Activated T-cell treated with anti-CD3 and anti-CD28 coated beads, Interleukin-2, amount 50 U/mL, for 4 hours (primary cell): ENCODE data around the gene GLT1D1. TPM values are rescaled to one million over a fixed set of nuclear protein-coding genes. Genes with fewer than 3 reads are reported as not detected.
"Not testable (repeated sequence)": the region's sequence is repeated elsewhere in the genome, so short reads cannot be mapped to it uniquely, and the experiment has no call there.

Experiments
- ATAC-seq, 2 donors: fragments of 200-7000 bp; cut with Tn5 transposase; one replicate each; pipeline ENCODE4 v1.10.0; 2021
- DNase-seq: peaks from one replicate; pipeline ENCODE4 v3.0.0-alpha.2; 2020
- H3K27me3 Mint-ChIP-seq: one replicate; pipeline ENCODE4 v1.8.0; 2021; ENCODE audit warnings: low read depth, mixed read lengths
- H3K36me3 Mint-ChIP-seq: one replicate; pipeline ENCODE4 v1.8.0; 2022; ENCODE audit warnings: mixed read lengths; ENCODE audit not compliant: insufficient read depth
- H3K4me1 Mint-ChIP-seq: one replicate; pipeline ENCODE4 v1.8.0; 2021; ENCODE audit warnings: low read depth, mixed read lengths
- H3K4me3 Mint-ChIP-seq: one replicate; pipeline ENCODE4 v1.8.0; 2021; ENCODE audit warnings: mild to moderate bottlenecking, moderate library complexity, mixed read lengths
- H3K9me3 Mint-ChIP-seq: one replicate; pipeline ENCODE4 v1.8.0; 2021; ENCODE audit warnings: mixed read lengths
- total RNA-seq, 3 donors: library from RNA; stranded (reverse); gene quantifications; one replicate each; pipeline ENCODE4 v1.2.1, GENCODE V29; 2021

The GLT1D1 gene
- total RNA-seq, result under 1 TPM; 0.08 to 0.18 (median 0.15) TPM

GRCh38 chr12:128852885-128853599, at the start of gene GLT1D1:
TSS of gene GLT1D1 (plus strand) at chr12:128853478. CDS start at chr12:128853582, 104 bp downstream.
- H3K9me3 Mint-ChIP-seq, result no peaks in the 10 kb centered on the region

GRCh38 chr12:128803788-128804187, 49.5 kb upstream of the GLT1D1 start:
- peaks cover 7% of the 10 kb centered on the region for H3K4me1 Mint-ChIP-seq
- no peaks in the 10 kb centered on the region for H3K9me3 Mint-ChIP-seq
- no peak for ATAC-seq

More at GRCh38 chr12:128852885-128853599, at the start of gene GLT1D1:
- Mint-ChIP-seq H3K36me3 (no peaks in the 10 kb centered on the region), H3K4me3 (no peak within 1 kb of the TSS), H3K27me3 (peaks cover 33% of the 10 kb centered on the region), H3K4me1 (no peaks in the 10 kb centered on the region)
- DNase-seq (no peak), ATAC-seq (peak in 1 of 2 donors; percentile 14)

GRCh38 chr12:128804762-128805161, 48.5 kb upstream of the GLT1D1 start:
- DNase-seq (no peak), ATAC-seq (no peak)
- Mint-ChIP-seq H3K4me3 (no peak overlapping the region), H3K27me3 (no peaks in the 10 kb centered on the region), H3K4me1 (peaks cover 9% of the 10 kb centered on the region), H3K9me3 (no peaks in the 10 kb centered on the region), H3K36me3 (peaks cover 57% of the 10 kb centered on the region)

More at GRCh38 chr12:128803788-128804187, 49.5 kb upstream of the GLT1D1 start:
- Mint-ChIP-seq H3K27me3 (no peaks in the 10 kb centered on the region), H3K4me3 (no peak overlapping the region), H3K36me3 (peaks cover 62% of the 10 kb centered on the region)
- DNase-seq, result no peak

- not testable (repeated sequence) for H3K9me3 Mint-ChIP-seq, ATAC-seq, DNase-seq, H3K27me3 Mint-ChIP-seq, H3K4me3 Mint-ChIP-seq
- Mint-ChIP-seq H3K36me3 (peaks cover 56% of the 10 kb centered on the region), H3K4me1 (peaks cover 15% of the 10 kb centered on the region)
These were observed 47.9 kb upstream of the GLT1D1 start for GRCh38 chr12:128805406-128805805.

GRCh38 chr12:128806573-128806972, 46.7 kb upstream of the GLT1D1 start:
- Mint-ChIP-seq H3K27me3 (no peaks in the 10 kb centered on the region), H3K36me3 (peaks cover 48% of the 10 kb centered on the region), H3K4me1 (peaks cover 24% of the 10 kb centered on the region), H3K9me3 (no peaks in the 10 kb centered on the region), H3K4me3 (no peak overlapping the region)
- DNase-seq, result no peak
- no peak for ATAC-seq

GRCh38 chr12:128807161-128807724, 46.0 kb upstream of the GLT1D1 start:
- no peak for ATAC-seq

GRCh38 chr12:128808651-128809050, 44.6 kb upstream of the GLT1D1 start:
- no peaks in the 10 kb centered on the region for H3K9me3 Mint-ChIP-seq
- H3K36me3 Mint-ChIP-seq, result peaks cover 40% of the 10 kb centered on the region
- no peaks in the 10 kb centered on the region for H3K27me3 Mint-ChIP-seq
- ATAC-seq (no peak), DNase-seq (no peak)
- peaks cover 28% of the 10 kb centered on the region for H3K4me1 Mint-ChIP-seq
- H3K4me3 Mint-ChIP-seq, result no peak overlapping the region

More at GRCh38 chr12:128807161-128807724, 46.0 kb upstream of the GLT1D1 start:
- Mint-ChIP-seq H3K4me1 (peaks cover 25% of the 10 kb centered on the region), H3K36me3 (peaks cover 46% of the 10 kb centered on the region), H3K4me3 (no peak overlapping the region), H3K27me3 (no peaks in the 10 kb centered on the region), H3K9me3 (no peaks in the 10 kb centered on the region)
- no peak for DNase-seq

GRCh38 chr12:128810182-128811127, 42.8 kb upstream of the GLT1D1 start:
- no peak for DNase-seq
- Mint-ChIP-seq H3K27me3 (no peaks in the 10 kb centered on the region), H3K36me3 (peaks cover 40% of the 10 kb centered on the region), H3K9me3 (no peaks in the 10 kb centered on the region), H3K4me3 (peak overlapping the region; percentile 27), H3K4me1 (peaks cover 36% of the 10 kb centered on the region)
- peak; percentile 48 to 94 for ATAC-seq

- Mint-ChIP-seq H3K4me1 (peaks cover 45% of the 10 kb centered on the region), H3K27me3 (no peaks in the 10 kb centered on the region), H3K9me3 (no peaks in the 10 kb centered on the region), H3K4me3 (peak overlapping the region; percentile 17), H3K36me3 (peaks cover 35% of the 10 kb centered on the region)
- ATAC-seq (peak in 1 of 2 donors; percentile 6), DNase-seq (no peak)
These were observed 41.5 kb upstream of the GLT1D1 start for GRCh38 chr12:128811806-128812205.

GRCh38 chr12:128813392-128813791, 39.9 kb upstream of the GLT1D1 start:
- H3K4me1 Mint-ChIP-seq, result peaks cover 59% of the 10 kb centered on the region
- no peaks in the 10 kb centered on the region for H3K27me3 Mint-ChIP-seq
- H3K4me3 Mint-ChIP-seq, result no peak overlapping the region

GRCh38 chr12:128813883-128814282, 39.4 kb upstream of the GLT1D1 start:
- ATAC-seq (no peak), DNase-seq (no peak)
- H3K36me3 Mint-ChIP-seq, result peaks cover 24% of the 10 kb centered on the region
- H3K4me1 Mint-ChIP-seq, result peaks cover 62% of the 10 kb centered on the region
- H3K27me3 Mint-ChIP-seq, result no peaks in the 10 kb centered on the region
- H3K9me3 Mint-ChIP-seq, result no peaks in the 10 kb centered on the region
- H3K4me3 Mint-ChIP-seq, result no peak overlapping the region

More at GRCh38 chr12:128813392-128813791, 39.9 kb upstream of the GLT1D1 start:
- peaks cover 29% of the 10 kb centered on the region for H3K36me3 Mint-ChIP-seq
- no peak for ATAC-seq
- no peaks in the 10 kb centered on the region for H3K9me3 Mint-ChIP-seq
- no peak for DNase-seq

- no peak for DNase-seq
- ATAC-seq, result no peak
- no peaks in the 10 kb centered on the region for H3K27me3 Mint-ChIP-seq
- no peaks in the 10 kb centered on the region for H3K9me3 Mint-ChIP-seq
- H3K4me1 Mint-ChIP-seq, result peaks cover 65% of the 10 kb centered on the region
- peaks cover 25% of the 10 kb centered on the region for H3K36me3 Mint-ChIP-seq
- no peak overlapping the region for H3K4me3 Mint-ChIP-seq
These were observed 38.6 kb upstream of the GLT1D1 start for GRCh38 chr12:128814411-128815261.

GRCh38 chr12:128815779-128816642, 37.3 kb upstream of the GLT1D1 start:
- no peak for DNase-seq
- no peaks in the 10 kb centered on the region for H3K27me3 Mint-ChIP-seq
- no peak overlapping the region for H3K4me3 Mint-ChIP-seq
- H3K4me1 Mint-ChIP-seq, result peaks cover 62% of the 10 kb centered on the region
- H3K9me3 Mint-ChIP-seq, result no peaks in the 10 kb centered on the region
- ATAC-seq, result no peak
- H3K36me3 Mint-ChIP-seq, result peaks cover 25% of the 10 kb centered on the region
